ENCODE measurements around the gene ATG3.
"Not testable (repeated sequence)": the region's sequence is repeated elsewhere in the genome, so short reads cannot be mapped to it uniquely, and the experiment has no call there.

The ATG3 gene

DNA sequence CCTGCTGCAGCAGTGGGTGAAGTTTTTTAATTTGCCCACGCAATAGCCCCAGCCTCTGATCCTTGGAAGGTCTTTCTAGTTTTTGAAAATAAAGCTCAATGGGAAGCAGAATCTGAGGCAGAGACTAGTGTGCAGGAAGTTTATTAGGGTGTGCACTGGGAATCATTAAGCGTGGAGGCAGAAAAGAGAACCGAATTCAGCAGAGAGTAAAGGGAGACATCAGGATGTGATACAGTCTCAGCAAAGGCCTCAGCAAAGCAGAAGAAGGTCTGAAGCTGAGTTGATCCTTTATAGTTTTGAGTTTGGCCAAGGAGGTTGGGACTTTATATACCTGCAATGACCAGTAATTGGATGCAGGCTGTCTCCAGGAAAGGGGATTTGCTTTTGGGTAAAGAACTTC lies 57.6 kb downstream of the ATG3 start:
- intact Hi-C loops (cut with DNase I) = no loop called here
- no peak for DNase-seq

DNA sequence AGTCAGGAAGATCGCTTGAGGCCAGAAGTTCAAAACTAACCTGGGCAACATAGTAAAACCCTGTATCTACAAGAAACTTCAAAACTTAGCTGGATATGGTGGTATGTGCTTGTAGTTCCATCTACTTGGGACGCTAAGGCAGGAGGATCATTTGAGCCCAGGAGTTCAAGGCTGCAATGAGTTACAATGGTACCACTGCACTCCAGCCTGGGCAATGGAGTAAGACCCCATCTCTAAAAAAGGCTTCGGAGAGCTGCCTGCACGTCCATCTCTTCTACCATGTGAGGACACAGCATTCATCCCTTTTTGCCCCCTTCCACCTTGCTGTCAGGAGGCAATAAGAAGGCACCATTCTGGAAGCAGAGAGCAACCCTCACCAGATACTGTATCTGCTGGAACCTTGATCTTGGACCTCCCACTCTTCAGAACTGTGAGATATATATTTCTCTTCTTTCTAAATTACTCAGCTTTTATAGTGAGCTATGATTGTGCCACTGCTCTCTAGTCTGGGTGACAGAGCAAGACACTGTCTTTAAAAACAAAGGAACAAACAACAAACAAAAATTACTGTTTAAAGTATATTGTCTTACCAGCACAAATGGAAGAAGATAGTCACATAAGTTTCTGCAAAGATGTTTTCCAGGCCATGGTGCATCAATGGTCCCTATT lies 58.3 kb downstream of the ATG3 start:
- DNase-seq = no peak
- intact Hi-C loops (cut with DNase I) = no loop called here

DNA sequence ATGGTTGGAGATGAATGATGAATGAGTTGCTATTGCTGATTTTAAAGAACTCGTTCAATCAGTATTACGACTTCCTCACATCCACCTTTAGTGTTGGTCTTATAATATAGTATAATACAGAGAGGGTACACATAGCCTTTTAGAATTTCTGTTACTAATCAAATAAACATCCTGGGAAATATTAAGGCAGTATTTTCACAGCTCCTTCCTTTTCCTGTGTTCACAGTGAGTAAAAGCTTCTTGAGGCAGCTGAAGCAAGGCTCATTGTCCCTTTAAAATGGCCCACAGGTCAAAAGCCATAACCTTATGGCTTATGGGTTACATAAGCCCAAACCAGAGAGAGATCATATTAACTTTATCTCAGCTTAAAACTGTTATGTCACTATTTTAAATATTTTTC lies 61.1 kb downstream of the ATG3 start:
- intact Hi-C loops (cut with DNase I) = no loop called here
- no peak for DNase-seq

DNA sequence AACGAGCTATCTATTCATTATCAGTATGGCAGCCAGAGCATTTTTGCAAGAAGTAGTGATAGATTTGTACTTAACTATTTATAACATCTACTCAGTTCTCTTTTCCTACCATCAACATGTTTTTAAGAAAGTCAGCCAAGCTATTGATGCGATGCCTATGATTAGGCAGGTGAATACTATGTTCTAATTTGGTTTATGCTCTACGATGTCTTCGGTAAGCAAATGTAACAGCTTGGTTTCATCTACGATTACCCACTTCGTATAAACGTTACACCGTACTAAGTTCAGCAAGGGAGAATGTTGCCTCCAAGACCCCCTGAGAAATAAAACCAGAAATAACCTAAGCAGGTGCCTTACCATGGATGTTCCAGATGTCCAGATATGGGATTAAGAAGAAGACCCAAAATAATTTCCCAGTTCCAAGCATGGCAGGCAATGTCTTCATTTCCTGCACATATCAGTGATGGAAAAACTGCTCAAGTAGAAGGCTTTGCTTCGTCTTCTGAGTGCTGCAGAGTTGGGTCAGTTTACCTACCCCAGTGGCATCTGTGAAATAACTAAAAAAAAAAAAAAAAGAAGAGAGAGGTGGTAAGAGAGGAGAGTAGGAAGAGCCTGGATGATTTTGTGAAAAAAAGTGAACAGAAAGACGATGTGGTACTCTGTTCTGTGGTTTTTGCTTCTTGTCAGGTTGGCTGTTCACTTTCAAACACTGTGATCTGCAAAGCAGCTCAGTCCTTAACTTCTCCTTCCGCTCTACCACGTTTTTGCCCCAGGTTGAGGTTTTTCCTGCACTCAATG lies 62.6 kb downstream of the ATG3 start, which contains the start of gene BTLA:
TSS of gene BTLA (minus strand) at position 559 of the 798 bp plus-strand sequence. CDS start at position 445, 114 bp downstream.
- intact Hi-C loops (cut with DNase I) = no loop called here
- DNase-seq = no peak

DNA sequence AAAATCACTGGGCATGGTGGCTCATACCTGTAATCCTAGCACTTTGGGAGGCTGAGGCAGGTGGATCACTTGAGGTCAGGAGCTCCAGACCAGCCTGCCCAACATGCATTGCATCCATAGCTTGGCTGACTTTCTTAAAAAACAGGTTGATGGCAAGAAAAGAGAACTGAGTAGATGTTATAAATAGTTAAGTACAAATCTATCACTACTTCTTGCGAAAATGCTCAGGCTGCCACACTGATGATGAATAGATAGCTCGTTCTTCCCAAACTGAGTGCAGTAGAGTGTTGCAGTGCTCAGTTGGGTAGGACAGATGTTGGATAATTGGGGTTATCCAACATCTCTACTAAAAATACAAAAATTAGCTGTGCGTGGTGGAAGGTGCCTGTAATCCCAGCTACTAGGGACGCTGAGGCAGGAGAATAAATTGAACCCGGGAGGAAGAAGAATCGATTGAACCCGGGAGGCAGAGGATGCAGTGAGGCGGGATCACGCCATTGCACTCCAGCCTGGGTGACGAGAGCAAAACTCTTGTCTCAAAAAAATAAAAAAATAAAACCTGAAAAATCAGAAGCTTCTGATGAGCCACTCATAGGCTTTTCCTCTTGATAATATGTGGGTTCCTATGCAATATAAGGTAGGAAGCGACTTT lies 63.7 kb downstream of the ATG3 start:
- intact Hi-C loops (cut with DNase I) = no loop called here
- DNase-seq = peak in 1 of 10 donors; percentile 40

DNA sequence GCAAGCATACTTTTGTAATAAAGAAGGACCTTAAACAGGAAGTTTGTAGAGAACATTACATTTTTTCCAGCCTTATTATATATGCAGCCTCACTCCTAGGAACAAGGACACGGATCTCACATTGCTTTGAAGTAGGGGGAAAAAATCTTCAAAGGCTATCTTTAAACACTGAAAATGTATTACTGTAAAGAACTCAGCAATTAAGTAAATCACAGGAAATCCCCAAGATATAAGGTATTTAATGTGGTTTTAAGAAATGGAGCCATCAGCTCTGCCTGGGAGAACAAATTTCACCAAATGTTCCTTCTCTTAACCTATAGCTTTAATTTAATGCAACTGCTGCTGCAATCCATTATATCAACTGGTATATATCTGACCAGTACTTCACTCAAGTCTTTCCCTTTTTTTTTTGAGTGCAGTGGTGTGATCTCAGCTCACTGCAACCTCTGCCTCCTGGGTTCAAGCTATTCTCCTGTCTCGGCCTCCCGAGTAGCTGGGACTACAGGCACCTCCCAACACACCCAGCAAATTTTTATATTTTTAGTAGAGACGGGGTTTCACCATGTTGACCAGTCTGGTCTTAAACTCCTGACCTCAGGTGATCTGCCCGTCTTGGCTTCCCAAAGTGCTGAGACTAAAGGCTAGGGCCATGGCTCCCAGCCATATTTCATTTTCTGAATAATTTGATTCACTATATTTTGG lies 65.2 kb downstream of the ATG3 start:
- no peak for DNase-seq
- intact Hi-C loops (cut with DNase I) = no loop called here

DNA sequence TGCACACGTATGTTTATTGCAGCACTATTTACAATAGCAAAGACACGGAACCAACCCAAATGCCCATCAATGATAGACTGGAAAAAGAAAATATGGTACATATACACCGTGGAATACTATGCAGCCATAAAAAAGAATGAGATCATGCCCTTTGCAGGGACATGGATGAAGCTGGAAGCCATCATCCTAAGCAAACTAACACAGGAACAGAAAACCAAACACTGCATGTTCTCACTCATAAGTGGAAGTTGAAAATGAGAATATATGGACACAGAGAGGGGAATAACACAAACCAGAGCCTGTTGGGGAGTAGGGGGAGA lies 67.4 kb downstream of the ATG3 start:
- intact Hi-C loops (cut with DNase I); DNase-seq: not testable (repeated sequence)

DNA sequence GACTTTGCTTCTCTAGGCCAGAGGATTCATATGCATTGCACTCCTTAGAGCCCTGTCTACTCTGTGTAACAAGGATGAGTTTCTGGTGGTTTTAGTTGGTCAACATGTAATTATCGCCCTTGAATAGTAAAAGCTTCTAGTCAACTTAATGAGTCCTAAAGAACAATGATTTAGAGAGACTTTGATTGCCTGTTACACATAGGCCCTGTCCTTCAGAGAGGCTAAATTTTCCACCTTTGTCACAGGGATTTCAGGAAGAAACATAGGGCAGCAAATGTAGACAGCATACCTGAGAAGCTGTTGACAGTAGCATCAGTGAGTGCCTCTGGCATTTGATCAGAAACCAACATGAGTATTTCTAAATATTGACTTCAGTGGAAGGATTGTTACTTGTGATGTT lies 69.6 kb downstream of the ATG3 start:
- DNase-seq = no peak
- intact Hi-C loops (cut with DNase I) = no loop called here

DNA sequence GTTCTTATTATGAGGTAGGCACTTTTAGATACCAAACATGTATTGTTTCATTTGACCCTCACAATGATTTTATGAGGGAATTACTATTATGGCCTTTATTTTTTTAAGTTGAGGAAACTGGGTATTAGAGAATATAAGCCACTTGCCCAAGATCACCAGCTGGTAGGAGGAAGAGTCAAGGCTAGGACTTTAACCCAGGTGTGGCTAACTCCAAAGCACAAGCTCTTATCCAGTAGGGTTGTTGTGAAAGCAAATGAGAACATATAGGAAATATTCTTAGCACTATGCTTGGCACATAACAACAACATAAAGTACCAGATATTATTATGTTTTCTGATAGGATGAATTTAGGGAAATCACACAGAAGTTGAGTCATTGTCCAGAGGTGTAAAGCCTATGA lies 70.4 kb downstream of the ATG3 start:
- no peak for DNase-seq
- intact Hi-C loops (cut with DNase I) = no loop called here

DNA sequence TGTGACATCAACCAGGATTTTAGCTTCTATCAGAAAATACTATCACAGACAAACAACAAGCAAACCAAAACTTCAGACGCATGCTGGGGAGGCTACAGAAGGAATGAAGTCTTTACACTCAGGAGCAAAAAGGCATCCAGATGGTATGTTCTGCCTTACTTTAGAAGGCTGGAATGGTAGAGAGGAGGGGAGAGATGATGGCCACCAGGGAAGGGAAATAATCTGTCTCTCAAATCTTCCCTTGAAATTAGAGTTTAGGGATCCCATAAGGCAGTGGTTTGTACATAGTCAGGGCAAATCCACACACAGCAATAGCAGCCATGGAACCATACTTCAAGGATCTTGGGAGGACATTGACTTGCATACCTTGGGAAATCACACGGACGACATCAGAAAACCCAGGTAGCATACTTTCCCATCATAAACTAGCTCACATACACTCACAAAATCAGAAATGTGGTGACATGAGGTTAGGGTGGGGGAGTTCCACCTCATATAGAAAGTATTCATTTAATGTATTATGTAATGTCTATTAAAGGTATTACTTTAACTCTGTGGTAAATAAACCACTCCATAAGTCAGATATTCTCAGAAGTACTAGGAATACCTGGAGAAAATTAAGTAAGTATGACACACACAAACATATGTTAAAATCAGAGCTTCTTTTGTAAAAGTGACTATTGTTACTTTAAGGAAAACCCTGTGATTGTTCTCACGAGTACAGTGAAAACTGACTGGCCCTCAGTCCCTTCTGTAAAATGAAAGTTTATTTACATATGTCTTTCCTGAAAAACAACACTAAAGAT lies 71.9 kb downstream of the ATG3 start:
- intact Hi-C loops (cut with DNase I) = no loop called here
- no peak for DNase-seq

DNA sequence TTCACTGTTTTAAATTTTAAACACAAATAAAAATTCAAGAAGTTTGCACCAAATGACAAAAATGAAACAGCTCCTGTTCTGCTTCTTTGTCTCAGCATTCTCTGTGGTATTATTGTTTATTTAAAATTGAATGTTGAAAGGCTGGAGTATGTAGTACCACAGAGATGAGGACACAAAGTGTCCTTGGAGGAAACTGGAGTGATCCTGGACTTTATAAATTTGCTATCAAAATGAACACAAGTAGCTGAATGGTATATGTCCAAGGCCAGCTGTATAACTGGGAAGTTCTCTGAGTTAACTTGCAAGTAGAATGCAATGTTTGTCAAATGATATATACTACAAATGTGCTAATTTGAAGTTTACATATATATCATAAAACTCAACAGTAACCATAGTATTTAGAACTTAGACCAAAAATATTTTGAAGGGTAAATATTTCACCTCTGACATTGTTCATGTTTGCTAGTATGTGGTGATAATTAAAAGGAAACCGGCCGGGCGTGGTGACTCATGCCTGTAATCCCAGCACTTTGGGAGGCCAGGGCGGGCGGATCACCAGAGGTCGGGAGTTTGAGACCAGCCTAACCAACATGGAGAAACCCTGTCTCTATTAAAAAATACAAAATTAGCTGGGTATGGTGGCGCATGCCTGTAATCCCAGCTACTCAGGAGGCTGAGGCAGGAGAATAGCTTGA lies 74.8 kb downstream of the ATG3 start:
- no peak for DNase-seq

DNA sequence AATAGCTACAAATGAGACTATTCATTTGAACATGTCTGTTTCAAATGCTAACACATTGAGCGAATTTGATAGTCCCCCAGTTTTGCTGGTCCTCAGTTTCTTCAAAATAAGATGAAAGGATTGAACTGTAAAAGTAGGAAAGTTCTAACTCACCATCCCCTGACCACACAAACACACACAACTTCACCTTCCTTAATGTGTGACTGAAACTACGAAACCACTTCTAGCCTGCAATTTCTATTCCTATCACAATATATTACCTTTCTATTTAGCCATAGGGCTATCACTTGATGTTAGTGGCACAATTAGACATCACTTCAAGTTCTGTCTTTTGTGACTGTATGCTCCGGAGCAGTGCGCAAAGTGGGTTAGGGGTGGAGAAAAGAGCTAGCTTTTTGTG lies 77.4 kb downstream of the ATG3 start:
- intact Hi-C loops (cut with DNase I) = no loop called here

More for the DNA sequence above, 74.8 kb downstream of the ATG3 start:
- intact Hi-C loops (cut with DNase I) = no loop called here

DNA sequence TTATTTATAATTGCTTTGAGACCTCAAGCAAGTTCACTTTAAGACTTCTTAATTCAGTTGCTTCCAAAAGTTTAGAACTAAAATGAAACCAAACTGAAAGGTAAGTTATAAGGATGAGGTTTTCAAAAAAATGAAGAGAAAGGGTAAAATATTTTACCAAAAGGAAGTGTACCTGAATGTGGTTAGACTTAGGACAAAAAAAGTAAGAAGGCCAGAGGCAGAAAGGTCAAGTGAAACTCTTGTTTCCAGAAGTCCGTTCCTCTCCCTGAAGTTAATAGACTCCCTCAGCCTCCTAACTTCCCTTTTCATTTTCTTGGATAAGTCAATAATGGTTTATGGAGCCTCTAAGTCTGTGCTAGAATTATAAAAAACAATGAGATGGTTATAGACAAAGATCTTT lies 79.1 kb downstream of the ATG3 start:
- intact Hi-C loops (cut with DNase I) = no loop called here

More for the DNA sequence above, 77.4 kb downstream of the ATG3 start:
- DNase-seq = no peak

More for the DNA sequence above, 79.1 kb downstream of the ATG3 start:
- no peak for DNase-seq
